ENCODE results near the gene FSCN2. TPM values are rescaled to one million over a fixed set of nuclear protein-coding genes. Genes with fewer than 3 reads are reported as not detected.
"Not testable (repeated sequence)": the region's sequence is repeated elsewhere in the genome, so short reads cannot be mapped to it uniquely, and the experiment has no call there.

FSCN2 gene
- total and polyA plus RNA-seq, 2 donors (not counting 1 experiment from before 2014, with no cell fraction given), result 0.35 to 2.0 TPM

- no peak overlapping the region for H2AFZ ChIP-seq (ENCODE audit: low read length)
- no peak for DNase-seq (ENCODE audit: low read depth in 2 of 2)
- H3K4me3 ChIP-seq (replicated peaks in 1 of 4; ENCODE audit: control extremely low read depth in 1 of 4, insufficient read depth in 1 of 4, low read depth in 3 of 4, low read length in 4 of 4), result no peak overlapping the region
- H3K27me3 ChIP-seq (ENCODE audit: control insufficient read depth, insufficient read depth, low read length), result no peaks in the 10 kb centered on the region
- H3K27ac ChIP-seq (ENCODE audit: insufficient read depth, low read length), result peak overlapping the region; percentile 42
- H4K20me1 ChIP-seq (ENCODE audit: control insufficient read depth, extremely low read depth, insufficient read depth, low read length), result no peaks in the 10 kb centered on the region
- TF ChIP-seq CTCF (conservative IDR thresholded peaks at IDR 0.05 in 1 of 2, IDR thresholded peaks at IDR 0.05 in 1 of 2; ENCODE audit: low read depth in 1 of 2, low read length in 2 of 2), result no peak
- no peak for TF ChIP-seq EZH2 (IDR thresholded peaks at IDR 0.05; ENCODE audit: low read length, missing control alignments)
- H3K9ac ChIP-seq (ENCODE audit: insufficient read depth, low read length), result no peak overlapping the region
- peaks cover 26% of the 10 kb centered on the region for H3K79me2 ChIP-seq (ENCODE audit: control insufficient read depth, insufficient read depth, low read length)
- H3K9me3 ChIP-seq (ENCODE audit: control insufficient read depth, insufficient read depth, low read depth, low read length), result no peaks in the 10 kb centered on the region
- H3K4me2 ChIP-seq (ENCODE audit: extremely low read depth, insufficient read depth, low read length), result no peak overlapping the region
- peaks cover 9% of the 10 kb centered on the region for H3K4me1 ChIP-seq (ENCODE audit: control insufficient read depth, extremely low read depth, insufficient read depth, low read length)
- peaks cover 18% of the 10 kb centered on the region for H3K36me3 ChIP-seq (ENCODE audit: control insufficient read depth, insufficient read depth, low read length)
Measured at GRCh38 chr17:81582749-81583148, 54.6 kb downstream of the FSCN2 start.

DNA sequence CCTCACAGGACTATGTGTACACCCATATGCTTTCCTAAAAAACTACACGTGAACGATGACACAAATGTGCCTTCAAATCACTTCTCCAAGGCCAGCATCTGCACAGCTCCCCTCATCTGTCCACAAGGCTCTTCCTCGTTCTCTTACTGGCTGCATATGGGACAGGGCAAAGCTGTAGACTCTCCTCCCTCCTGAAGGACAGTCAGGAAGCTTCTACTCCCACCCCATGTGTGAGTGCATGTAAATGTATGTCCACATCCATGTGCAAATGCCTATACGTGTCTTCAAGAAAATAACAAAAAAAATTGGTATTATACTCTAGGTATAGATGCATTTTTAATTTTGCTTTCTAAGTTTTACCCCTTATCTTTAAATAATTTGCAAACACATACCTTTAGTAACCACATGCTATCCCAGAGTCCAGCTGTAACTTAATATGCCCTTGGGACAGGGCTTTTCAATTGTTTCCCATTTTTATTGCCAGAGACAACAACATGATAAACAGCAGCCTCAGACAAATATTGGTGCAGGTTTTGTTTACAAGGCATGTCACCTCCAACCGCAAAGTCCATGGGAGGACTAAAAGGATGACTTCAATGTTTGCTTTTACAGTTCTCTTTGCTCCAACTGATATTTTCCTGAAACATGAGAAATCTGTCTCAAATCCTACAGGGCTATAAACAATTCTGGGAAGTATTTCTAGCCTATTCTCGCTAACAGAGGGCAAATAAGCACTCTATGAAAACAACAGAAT, 55.6 kb downstream of the FSCN2 start:
- Histone ChIP-seq H3K4me3 (replicated peaks in 1 of 4; ENCODE audit: control extremely low read depth in 1 of 4, insufficient read depth in 1 of 4, low read depth in 3 of 4, low read length in 4 of 4) (no peak overlapping the region), H3K79me2 (ENCODE audit: control insufficient read depth, insufficient read depth, low read length) (peaks cover 23% of the 10 kb centered on the region), H2AFZ (ENCODE audit: low read length) (no peak overlapping the region), H3K27me3 (ENCODE audit: control insufficient read depth, insufficient read depth, low read length) (no peaks in the 10 kb centered on the region), H4K20me1 (ENCODE audit: control insufficient read depth, extremely low read depth, insufficient read depth, low read length) (no peaks in the 10 kb centered on the region), H3K9ac (ENCODE audit: insufficient read depth, low read length) (no peak overlapping the region), H3K27ac (ENCODE audit: insufficient read depth, low read length) (no peak overlapping the region), H3K9me3 (ENCODE audit: control insufficient read depth, insufficient read depth, low read depth, low read length) (no peaks in the 10 kb centered on the region), H3K36me3 (ENCODE audit: control insufficient read depth, insufficient read depth, low read length) (peaks cover 21% of the 10 kb centered on the region), H3K4me1 (ENCODE audit: control insufficient read depth, extremely low read depth, insufficient read depth, low read length) (peaks cover 7% of the 10 kb centered on the region), H3K4me2 (ENCODE audit: extremely low read depth, insufficient read depth, low read length) (no peak overlapping the region)
- no peak for DNase-seq (ENCODE audit: low read depth in 2 of 2)
- TF ChIP-seq EZH2 (IDR thresholded peaks at IDR 0.05; ENCODE audit: low read length, missing control alignments), result no peak
- no peak for TF ChIP-seq CTCF (conservative IDR thresholded peaks at IDR 0.05 in 1 of 2, IDR thresholded peaks at IDR 0.05 in 1 of 2; ENCODE audit: low read depth in 1 of 2, low read length in 2 of 2)

DNA sequence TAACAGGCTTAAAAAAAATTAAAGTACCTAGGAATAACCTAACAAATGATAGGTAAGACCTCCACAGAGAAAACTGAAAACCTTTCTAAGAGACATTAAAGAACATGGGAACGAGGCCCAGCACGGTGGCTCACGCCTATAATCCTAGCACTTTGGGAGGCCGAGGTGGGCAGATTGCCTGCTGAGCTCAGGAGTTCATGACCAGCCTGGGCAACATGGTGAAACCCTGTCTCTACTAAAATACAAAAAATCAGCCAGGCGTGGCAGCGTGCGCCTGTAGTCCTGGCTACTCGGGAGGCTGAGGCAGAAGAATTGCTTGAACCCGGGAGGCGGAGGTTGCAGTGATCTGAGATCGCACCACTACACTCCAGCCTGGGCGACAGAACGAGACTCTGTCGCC, 56.6 kb downstream of the FSCN2 start:
- H3K4me2 ChIP-seq (ENCODE audit: extremely low read depth, insufficient read depth, low read length), result not testable (repeated sequence)

More for the DNA sequence above, 56.6 kb downstream of the FSCN2 start:
- H4K20me1 ChIP-seq (ENCODE audit: control insufficient read depth, extremely low read depth, insufficient read depth, low read length); H3K4me3 ChIP-seq (replicated peaks in 1 of 4; ENCODE audit: control extremely low read depth in 1 of 4, insufficient read depth in 1 of 4, low read depth in 3 of 4, low read length in 4 of 4); H3K27me3 ChIP-seq (ENCODE audit: control insufficient read depth, insufficient read depth, low read length); H3K4me1 ChIP-seq (ENCODE audit: control insufficient read depth, extremely low read depth, insufficient read depth, low read length); H3K9me3 ChIP-seq (ENCODE audit: control insufficient read depth, insufficient read depth, low read depth, low read length); H3K9ac ChIP-seq (ENCODE audit: insufficient read depth, low read length); H3K27ac ChIP-seq (ENCODE audit: insufficient read depth, low read length); DNase-seq (ENCODE audit: low read depth in 2 of 2); H2AFZ ChIP-seq (ENCODE audit: low read length): not testable (repeated sequence)
- Histone ChIP-seq H3K36me3 (ENCODE audit: control insufficient read depth, insufficient read depth, low read length) (peaks cover 19% of the 10 kb centered on the region), H3K79me2 (ENCODE audit: control insufficient read depth, insufficient read depth, low read length) (peaks cover 17% of the 10 kb centered on the region)

Measured in fibroblast of lung (primary cell).